Stomach (tissue), 4 donors: ENCODE results near the gene OR6Y1.

Source experiments
- CTCF ChIP-seq, 7 experiments: fragments of 450-650 bp in 4 of 7; fragments of 200-600 bp in 3 of 7; sonication (generic) in 3 of 7; IDR thresholded peaks; one replicate each; pipeline ENCODE4 v1.5.1; 2016 to 2019; ENCODE audit warnings: antibody characterized with exemption in 7 of 7, control low read depth in 2 of 7, mild to moderate bottlenecking in 1 of 7
- EP300 ChIP-seq: sonication (generic); formaldehyde crosslinking; IDR thresholded peaks from one replicate; pipeline ENCODE4 v1.6.1; 2017; ENCODE audit warnings: antibody characterized with exemption
- POLR2A ChIP-seq, 4 donors: fragments of 450-650 bp; IDR thresholded peaks; one replicate each; pipeline ENCODE4 v1.6.1; 2016; ENCODE audit warnings: antibody characterized with exemption in 4 of 4, control low read depth in 2 of 4, mild to moderate bottlenecking in 1 of 4, moderate library complexity in 1 of 4
- POLR2AphosphoS5 ChIP-seq, 3 donors: sonication (generic); formaldehyde crosslinking; IDR thresholded peaks; one replicate each; pipeline ENCODE4 v1.6.1; 2016; ENCODE audit warnings: antibody characterized with exemption in 3 of 3

- TF ChIP-seq CTCF (IDR thresholded peaks at IDR 0.05) = no peak
- no peak for TF ChIP-seq EP300
- TF ChIP-seq POLR2AphosphoS5 (IDR thresholded peaks at IDR 0.05) = no peak
- no peak for TF ChIP-seq POLR2A (IDR thresholded peaks at IDR 0.05)
Observed at GRCh38 chr1:158563853-158564252, 9.6 kb upstream of the OR6Y1 start.
